ENCODE data around the gene HAND2. TPM values are rescaled to one million over a fixed set of nuclear protein-coding genes. Genes with fewer than 3 reads are reported as not detected.

Gene HAND2
- under 1 TPM in 2 of 4 donors, not detected in 2; 0.34 to 0.54 TPM for total RNA-seq
- under 1 TPM; 0.05 to 0.13 (median 0.12) TPM for polyA plus RNA-seq
- long read RNA-seq, donor 1: 0 reads
- long read RNA-seq, donor 2: 0 reads

DNA sequence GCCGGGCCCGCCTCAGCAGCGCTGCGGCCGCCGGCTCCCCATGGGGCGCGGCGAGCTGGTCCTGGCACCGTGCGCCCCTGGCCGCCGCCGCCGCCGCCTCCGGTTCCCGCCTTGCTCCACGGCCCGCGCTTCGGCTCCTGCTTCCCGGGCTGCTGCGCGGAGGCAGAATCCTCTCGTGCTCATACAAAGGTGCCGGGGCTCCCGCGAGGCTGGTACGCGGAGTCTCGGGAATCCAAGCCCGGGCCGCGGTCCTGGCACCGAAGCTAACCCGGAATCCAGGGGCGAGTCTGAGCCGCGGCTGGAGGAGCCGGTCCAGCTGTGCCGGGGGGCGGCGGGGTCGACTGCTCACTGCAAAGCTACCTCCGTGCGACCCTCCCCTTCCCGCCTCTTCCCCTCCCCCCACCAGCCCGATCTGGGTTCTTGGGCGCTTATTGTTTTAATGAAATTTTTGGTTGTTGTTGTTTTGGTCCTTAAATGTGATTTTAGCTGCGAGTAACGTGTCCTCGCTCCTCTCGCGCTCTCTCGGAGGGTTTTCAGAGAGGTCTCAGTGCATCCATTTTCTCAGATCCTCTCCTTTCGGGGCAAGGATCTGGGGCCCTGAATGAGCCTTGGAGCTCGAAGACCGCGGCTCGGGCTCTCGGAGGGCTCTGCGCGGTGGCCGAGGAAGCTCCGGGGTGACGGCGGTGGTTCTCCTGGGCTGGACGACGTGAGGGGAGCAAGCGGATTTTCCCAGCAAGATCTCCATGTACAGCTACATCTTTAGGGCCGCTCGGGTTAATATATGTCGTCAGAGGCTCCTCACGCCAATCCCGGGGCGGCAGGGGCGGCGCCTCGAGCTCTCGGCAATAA, at the start of gene HAND2:
HAND2 (minus strand) TSS at position 753 of the 849 bp plus-strand sequence. CDS start 940 bp downstream, outside the sequence.
- no peak within 1 kb of the TSS for H3K27ac ChIP-seq
- H3K4me3 ChIP-seq: peak within 1 kb of the TSS; percentile 65
- peaks cover 3 to 86% (median 53%) of the 10 kb centered on the region in 3 donors for H3K27me3 ChIP-seq (ENCODE audit: insufficient read depth in 3 of 3, low read length in 2 of 3)
- no peaks in the 10 kb centered on the region for H3K9me3 ChIP-seq
- H3K36me3 ChIP-seq (ENCODE audit: insufficient read depth in 1 of 2, low read depth in 1 of 2): no peaks in the 10 kb centered on the region
- peak in 1 of 4 donors; percentile 55 for ATAC-seq
- peaks cover 3% of the 10 kb centered on the region for H3K4me1 ChIP-seq
- intact Hi-C loops (cut with DNase I): loop anchor here in 1 of 2 donors (10.0 kb wide), 1 partner anchor 515 kb away; no protein-coding TSS in a partner anchor
- 1% methylated on average over 64 to 81 of the region's 81 CpGs for WGBS, 3 donors
- TF ChIP-seq, protein P1, sequence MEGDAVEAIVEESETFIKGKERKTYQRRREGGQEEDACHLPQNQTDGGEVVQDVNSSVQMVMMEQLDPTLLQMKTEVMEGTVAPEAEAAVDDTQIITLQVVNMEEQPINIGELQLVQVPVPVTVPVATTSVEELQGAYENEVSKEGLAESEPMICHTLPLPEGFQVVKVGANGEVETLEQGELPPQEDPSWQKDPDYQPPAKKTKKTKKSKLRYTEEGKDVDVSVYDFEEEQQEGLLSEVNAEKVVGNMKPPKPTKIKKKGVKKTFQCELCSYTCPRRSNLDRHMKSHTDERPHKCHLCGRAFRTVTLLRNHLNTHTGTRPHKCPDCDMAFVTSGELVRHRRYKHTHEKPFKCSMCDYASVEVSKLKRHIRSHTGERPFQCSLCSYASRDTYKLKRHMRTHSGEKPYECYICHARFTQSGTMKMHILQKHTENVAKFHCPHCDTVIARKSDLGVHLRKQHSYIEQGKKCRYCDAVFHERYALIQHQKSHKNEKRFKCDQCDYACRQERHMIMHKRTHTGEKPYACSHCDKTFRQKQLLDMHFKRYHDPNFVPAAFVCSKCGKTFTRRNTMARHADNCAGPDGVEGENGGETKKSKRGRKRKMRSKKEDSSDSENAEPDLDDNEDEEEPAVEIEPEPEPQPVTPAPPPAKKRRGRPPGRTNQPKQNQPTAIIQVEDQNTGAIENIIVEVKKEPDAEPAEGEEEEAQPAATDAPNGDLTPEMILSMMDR (IDR thresholded peaks at IDR 0.05): no peak
- peak in 1 of 2 donors; percentile 48 for DNase-seq

DNA sequence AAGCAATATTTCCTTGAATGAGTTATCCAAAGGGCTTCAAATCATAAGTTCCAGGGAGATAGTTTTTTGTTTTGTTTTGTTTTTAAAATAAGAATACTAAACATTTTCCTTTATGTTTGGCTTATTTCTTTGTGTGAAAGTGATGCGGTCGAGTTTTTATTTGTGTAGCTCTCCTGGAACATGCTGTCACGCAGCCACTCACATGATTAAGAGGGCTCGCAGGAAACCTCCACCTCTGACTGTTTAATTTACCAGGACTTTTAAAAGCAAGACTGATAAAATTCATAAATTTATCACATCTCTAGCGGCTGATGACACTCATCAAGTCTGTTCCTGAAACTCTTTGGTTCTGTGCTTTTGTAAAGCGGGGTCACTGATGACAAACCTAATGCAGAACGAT, 48.9 kb upstream of the HAND2 start:
- 73 to 74% (median 74%) methylated on average over 7 of the region's 7 CpGs for WGBS, 3 donors

DNA sequence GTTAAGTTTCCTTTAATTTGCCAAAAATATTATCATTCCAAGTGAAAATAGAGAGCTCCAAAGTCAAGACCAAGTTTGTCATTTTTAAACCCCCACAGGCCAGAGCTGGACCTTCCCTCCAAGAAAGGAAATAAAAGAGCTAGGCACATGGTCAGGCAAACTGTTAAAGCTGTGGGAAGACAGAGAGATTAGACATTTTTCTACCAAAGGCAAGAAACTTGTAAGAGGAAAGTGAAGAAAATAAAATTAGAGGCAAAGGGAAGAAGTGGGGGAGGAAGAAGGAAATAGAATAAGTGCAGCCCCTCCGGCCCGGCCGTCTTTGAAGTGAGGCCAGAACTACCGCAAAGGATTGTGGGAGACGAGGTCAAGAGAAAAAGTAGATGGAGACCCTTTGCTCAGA, 47.9 kb upstream of the HAND2 start:
- TF ChIP-seq, protein P1 (IDR thresholded peaks at IDR 0.05): no peak
- H3K9me3 ChIP-seq: no peaks in the 10 kb centered on the region
- DNase-seq (no peak), ATAC-seq (no peak)
- peaks cover 0 to 9% (median 2%) of the 10 kb centered on the region in 3 donors for H3K27me3 ChIP-seq (ENCODE audit: insufficient read depth in 3 of 3, low read length in 2 of 3)
- WGBS, 3 donors: 75 to 79% (median 76%) methylated on average over 5 of the region's 5 CpGs
- no peaks in the 10 kb centered on the region for H3K36me3 ChIP-seq (ENCODE audit: insufficient read depth in 1 of 2, low read depth in 1 of 2)
- H3K27ac ChIP-seq: no peak overlapping the region
- intact Hi-C loops (cut with DNase I): no loop called here
- no peaks in the 10 kb centered on the region for H3K4me1 ChIP-seq
- no peak overlapping the region for H3K4me3 ChIP-seq

More for the DNA sequence above, 48.9 kb upstream of the HAND2 start:
- ATAC-seq: no peak
- intact Hi-C loops (cut with DNase I): no loop called here
- no peaks in the 10 kb centered on the region for H3K9me3 ChIP-seq
- no peak for DNase-seq
- peaks cover 0 to 9% (median 2%) of the 10 kb centered on the region in 3 donors for H3K27me3 ChIP-seq (ENCODE audit: insufficient read depth in 3 of 3, low read length in 2 of 3)
- TF ChIP-seq, protein P1 (IDR thresholded peaks at IDR 0.05): no peak
- no peak overlapping the region for H3K4me3 ChIP-seq
- H3K36me3 ChIP-seq (ENCODE audit: insufficient read depth in 1 of 2, low read depth in 1 of 2): no peaks in the 10 kb centered on the region
- no peak overlapping the region for H3K27ac ChIP-seq
- H3K4me1 ChIP-seq: no peaks in the 10 kb centered on the region

DNA sequence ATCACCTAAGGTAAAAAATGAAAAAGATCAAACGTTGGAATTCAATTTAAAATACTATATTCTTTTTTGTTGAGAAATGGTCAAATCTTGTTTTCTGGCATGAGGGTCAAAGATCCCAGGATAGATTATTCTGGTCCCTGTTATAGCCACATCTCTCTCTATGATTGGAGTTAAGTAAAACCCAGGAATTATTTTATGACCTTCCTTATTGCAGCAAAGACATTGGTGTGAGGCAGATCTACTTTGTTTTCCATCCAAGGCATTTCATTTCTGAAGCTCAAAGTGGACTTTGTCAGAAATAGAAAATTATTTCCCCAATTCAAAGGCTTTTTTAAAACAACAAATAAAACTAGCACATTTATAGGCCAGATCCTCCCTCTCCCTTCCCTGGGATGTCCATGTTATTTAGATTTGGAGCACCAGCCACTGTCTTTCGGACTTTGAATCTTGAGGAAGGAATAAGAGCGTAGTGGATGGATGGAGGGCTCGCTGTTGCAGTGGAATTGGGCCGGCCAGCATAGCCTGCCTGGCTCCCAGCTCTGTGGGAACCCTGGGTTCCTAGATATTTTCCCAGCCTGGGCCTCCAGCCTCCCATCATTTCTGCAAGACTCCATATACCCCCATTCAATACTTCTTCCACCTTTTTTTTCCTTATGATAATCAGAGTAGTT, 45.6 kb upstream of the HAND2 start:
- no peaks in the 10 kb centered on the region for H3K4me1 ChIP-seq
- ATAC-seq (no peak), DNase-seq (no peak)
- TF ChIP-seq, protein P1 (IDR thresholded peaks at IDR 0.05): no peak
- intact Hi-C loops (cut with DNase I): no loop called here
- H3K36me3 ChIP-seq (ENCODE audit: insufficient read depth in 1 of 2, low read depth in 1 of 2): no peaks in the 10 kb centered on the region
- H3K4me3 ChIP-seq: no peak overlapping the region
- peaks cover 0 to 3% (median 0%) of the 10 kb centered on the region in 3 donors for H3K27me3 ChIP-seq (ENCODE audit: insufficient read depth in 3 of 3, low read length in 2 of 3)
- 79 to 91% (median 82%) methylated on average over 5 of the region's 5 CpGs for WGBS, 3 donors
- no peak overlapping the region for H3K27ac ChIP-seq
- no peaks in the 10 kb centered on the region for H3K9me3 ChIP-seq

Measured in psoas muscle (tissue), 8 donors.